K562 (cell line): Measurements from ENCODE around the gene AGA. TPM values are rescaled to one million over a fixed set of nuclear protein-coding genes. Genes with fewer than 3 reads are reported as not detected.

Experiments used
- ARID2 ChIP-seq: fragments of 450-650 bp; IDR thresholded peaks from 2 replicates; pipeline ENCODE4 v1.6.1; 2017; ENCODE audit warnings: antibody characterized with exemption, mild to moderate bottlenecking
- CBX1 ChIP-seq: sonication (generic); IDR thresholded peaks from 2 replicates; pipeline ENCODE4 v1.6.1; 2016; ENCODE audit warnings: antibody characterized with exemption, low read depth, mild to moderate bottlenecking
- RBM22 ChIP-seq: fragments of 200-400 bp; formaldehyde crosslinking; IDR thresholded peaks from 2 replicates; pipeline ENCODE4 v1.6.1; 2018; ENCODE audit warnings: low read length, low read depth; ENCODE audit not compliant: poor library complexity, severe bottlenecking
- RFX1 ChIP-seq: fragments of 450-650 bp; IDR thresholded peaks from 2 replicates; pipeline ENCODE4 v1.6.1; 2016; ENCODE audit warnings: mild to moderate bottlenecking, moderate library complexity
- SMARCA5 ChIP-seq: fragments of 450-650 bp; IDR thresholded peaks from 2 replicates; pipeline ENCODE4 v1.6.1; 2016
- TAF1 ChIP-seq: IDR thresholded peaks from 2 replicates; pipeline ENCODE4 v1.6.1; 2011; ENCODE audit warnings: mild to moderate bottlenecking, low read length, moderate library complexity; ENCODE audit not compliant: insufficient read depth, control insufficient read depth, severe bottlenecking; ENCODE audit errors: extremely low read depth
- polyA plus RNA-seq, 8 experiments: library from polyadenylated mRNA; depleted of rRNA in 4 of 8; stranded (reverse) in 5 of 8; unstranded in 3 of 8; fragments of >200 nt; fragmentation: Nextera tagmentation in 2 of 8; fragmentation: Illumina TruSeq in 1 of 8; extraction: Ambion mirVana in 2 of 8; extraction: Trizol in 1 of 8; gene quantifications; 2 replicates each; pipeline versions ENCODE4 v1.2.1 to v1.2.3, GENCODE V29; 2011 to 2014; ENCODE audit warnings: inconsistent platforms in 1 of 8, missing spikeins in 1 of 8
- total RNA-seq, 7 experiments: library from RNA; depleted of rRNA in 6 of 7; stranded (reverse); fragments of >200 nt in 6 of 7; fragmentation: Illumina TruSeq in 2 of 7; extraction: Trizol in 2 of 7; gene quantifications; 2 replicates each; pipeline versions ENCODE4 v1.2.1 to v1.2.3, GENCODE V29; 2011 to 2021; ENCODE audit warnings: low replicate concordance in 1 of 7
- TF ChIP-seq, protein P1 (sequence below): fragments of 450-650 bp; IDR thresholded peaks from 2 replicates; pipeline ENCODE4 v1.6.1; 2016; ENCODE audit warnings: mild to moderate bottlenecking, moderate library complexity
- TF ChIP-seq, protein P2 (sequence below): fragments of 250-450 bp; sonication (Bioruptor Pico); IDR thresholded peaks from 2 replicates; pipeline ENCODE4 v1.5.0; 2021; ENCODE audit warnings: mild to moderate bottlenecking, borderline replicate concordance
- TF ChIP-seq, protein P3 (sequence below), 2 experiments: fragments of 250-450 bp in 1 of 2; fragments of 450-650 bp in 1 of 2; sonication (Bioruptor Pico) in 1 of 2; IDR thresholded peaks; 2 replicates each; pipeline versions ENCODE4 v1.6.1 to v1.8.0; 2016 to 2021; ENCODE audit warnings: mild to moderate bottlenecking in 2 of 2, moderate library complexity in 2 of 2, missing compliant biosample characterization in 1 of 2, missing genetic modification characterization in 1 of 2
- TF ChIP-seq, protein P4 (sequence below): fragments of 250-450 bp; sonication (Bioruptor Pico); IDR thresholded peaks from 2 replicates; pipeline ENCODE4 v1.8.0; 2022; ENCODE audit warnings: inconsistent platforms, mild to moderate bottlenecking, moderate library complexity, borderline replicate concordance

AGA gene
- total and polyA plus RNA-seq, 9 of the 15 experiments (the other 6 are each of a cell fraction or from before 2014, with no cell fraction given) = 8.5 to 25.0 (median 12.6) TPM

DNA sequence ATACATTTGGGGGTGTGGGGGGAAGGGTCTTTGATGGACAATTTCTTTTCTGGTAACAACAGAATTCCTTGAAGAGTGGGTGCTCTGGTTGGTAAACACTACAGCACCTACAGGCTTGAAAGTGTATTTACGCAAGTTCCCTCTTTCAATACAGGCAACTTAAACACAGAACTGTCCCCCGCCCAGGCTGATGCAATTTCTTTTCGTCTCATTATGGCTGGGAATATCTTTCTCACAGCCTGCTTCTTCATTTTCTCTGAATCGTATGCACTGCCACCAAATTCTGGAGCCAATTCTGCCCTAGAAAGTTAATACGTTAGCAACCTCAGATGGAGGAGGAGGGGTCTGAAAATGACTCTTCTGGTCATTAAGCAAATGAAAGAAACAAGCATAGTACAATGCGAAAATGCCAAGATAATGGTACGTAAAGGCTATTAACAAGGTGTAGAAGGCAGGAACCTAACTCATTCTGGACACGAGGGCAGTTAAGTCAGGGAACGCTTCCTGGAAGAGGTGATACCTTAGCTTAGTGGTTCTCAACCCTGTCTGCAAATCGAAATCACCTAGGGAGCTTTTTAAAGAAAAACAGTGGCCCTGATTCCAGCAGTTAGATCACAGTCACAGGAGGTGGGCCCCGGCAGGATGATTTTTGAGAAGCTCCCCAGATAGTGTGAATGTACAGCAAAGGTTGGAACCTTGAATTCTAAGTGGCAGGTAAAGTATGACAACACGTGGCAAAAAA lies 1.0 kb downstream of the AGA start (continued):
- TF ChIP-seq, protein P1, sequence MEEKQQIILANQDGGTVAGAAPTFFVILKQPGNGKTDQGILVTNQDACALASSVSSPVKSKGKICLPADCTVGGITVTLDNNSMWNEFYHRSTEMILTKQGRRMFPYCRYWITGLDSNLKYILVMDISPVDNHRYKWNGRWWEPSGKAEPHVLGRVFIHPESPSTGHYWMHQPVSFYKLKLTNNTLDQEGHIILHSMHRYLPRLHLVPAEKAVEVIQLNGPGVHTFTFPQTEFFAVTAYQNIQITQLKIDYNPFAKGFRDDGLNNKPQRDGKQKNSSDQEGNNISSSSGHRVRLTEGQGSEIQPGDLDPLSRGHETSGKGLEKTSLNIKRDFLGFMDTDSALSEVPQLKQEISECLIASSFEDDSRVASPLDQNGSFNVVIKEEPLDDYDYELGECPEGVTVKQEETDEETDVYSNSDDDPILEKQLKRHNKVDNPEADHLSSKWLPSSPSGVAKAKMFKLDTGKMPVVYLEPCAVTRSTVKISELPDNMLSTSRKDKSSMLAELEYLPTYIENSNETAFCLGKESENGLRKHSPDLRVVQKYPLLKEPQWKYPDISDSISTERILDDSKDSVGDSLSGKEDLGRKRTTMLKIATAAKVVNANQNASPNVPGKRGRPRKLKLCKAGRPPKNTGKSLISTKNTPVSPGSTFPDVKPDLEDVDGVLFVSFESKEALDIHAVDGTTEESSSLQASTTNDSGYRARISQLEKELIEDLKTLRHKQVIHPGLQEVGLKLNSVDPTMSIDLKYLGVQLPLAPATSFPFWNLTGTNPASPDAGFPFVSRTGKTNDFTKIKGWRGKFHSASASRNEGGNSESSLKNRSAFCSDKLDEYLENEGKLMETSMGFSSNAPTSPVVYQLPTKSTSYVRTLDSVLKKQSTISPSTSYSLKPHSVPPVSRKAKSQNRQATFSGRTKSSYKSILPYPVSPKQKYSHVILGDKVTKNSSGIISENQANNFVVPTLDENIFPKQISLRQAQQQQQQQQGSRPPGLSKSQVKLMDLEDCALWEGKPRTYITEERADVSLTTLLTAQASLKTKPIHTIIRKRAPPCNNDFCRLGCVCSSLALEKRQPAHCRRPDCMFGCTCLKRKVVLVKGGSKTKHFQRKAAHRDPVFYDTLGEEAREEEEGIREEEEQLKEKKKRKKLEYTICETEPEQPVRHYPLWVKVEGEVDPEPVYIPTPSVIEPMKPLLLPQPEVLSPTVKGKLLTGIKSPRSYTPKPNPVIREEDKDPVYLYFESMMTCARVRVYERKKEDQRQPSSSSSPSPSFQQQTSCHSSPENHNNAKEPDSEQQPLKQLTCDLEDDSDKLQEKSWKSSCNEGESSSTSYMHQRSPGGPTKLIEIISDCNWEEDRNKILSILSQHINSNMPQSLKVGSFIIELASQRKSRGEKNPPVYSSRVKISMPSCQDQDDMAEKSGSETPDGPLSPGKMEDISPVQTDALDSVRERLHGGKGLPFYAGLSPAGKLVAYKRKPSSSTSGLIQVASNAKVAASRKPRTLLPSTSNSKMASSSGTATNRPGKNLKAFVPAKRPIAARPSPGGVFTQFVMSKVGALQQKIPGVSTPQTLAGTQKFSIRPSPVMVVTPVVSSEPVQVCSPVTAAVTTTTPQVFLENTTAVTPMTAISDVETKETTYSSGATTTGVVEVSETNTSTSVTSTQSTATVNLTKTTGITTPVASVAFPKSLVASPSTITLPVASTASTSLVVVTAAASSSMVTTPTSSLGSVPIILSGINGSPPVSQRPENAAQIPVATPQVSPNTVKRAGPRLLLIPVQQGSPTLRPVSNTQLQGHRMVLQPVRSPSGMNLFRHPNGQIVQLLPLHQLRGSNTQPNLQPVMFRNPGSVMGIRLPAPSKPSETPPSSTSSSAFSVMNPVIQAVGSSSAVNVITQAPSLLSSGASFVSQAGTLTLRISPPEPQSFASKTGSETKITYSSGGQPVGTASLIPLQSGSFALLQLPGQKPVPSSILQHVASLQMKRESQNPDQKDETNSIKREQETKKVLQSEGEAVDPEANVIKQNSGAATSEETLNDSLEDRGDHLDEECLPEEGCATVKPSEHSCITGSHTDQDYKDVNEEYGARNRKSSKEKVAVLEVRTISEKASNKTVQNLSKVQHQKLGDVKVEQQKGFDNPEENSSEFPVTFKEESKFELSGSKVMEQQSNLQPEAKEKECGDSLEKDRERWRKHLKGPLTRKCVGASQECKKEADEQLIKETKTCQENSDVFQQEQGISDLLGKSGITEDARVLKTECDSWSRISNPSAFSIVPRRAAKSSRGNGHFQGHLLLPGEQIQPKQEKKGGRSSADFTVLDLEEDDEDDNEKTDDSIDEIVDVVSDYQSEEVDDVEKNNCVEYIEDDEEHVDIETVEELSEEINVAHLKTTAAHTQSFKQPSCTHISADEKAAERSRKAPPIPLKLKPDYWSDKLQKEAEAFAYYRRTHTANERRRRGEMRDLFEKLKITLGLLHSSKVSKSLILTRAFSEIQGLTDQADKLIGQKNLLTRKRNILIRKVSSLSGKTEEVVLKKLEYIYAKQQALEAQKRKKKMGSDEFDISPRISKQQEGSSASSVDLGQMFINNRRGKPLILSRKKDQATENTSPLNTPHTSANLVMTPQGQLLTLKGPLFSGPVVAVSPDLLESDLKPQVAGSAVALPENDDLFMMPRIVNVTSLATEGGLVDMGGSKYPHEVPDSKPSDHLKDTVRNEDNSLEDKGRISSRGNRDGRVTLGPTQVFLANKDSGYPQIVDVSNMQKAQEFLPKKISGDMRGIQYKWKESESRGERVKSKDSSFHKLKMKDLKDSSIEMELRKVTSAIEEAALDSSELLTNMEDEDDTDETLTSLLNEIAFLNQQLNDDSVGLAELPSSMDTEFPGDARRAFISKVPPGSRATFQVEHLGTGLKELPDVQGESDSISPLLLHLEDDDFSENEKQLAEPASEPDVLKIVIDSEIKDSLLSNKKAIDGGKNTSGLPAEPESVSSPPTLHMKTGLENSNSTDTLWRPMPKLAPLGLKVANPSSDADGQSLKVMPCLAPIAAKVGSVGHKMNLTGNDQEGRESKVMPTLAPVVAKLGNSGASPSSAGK = peak; percentile 36; the same call in 1 of the 2 replicates
- TF ChIP-seq, protein P2, sequence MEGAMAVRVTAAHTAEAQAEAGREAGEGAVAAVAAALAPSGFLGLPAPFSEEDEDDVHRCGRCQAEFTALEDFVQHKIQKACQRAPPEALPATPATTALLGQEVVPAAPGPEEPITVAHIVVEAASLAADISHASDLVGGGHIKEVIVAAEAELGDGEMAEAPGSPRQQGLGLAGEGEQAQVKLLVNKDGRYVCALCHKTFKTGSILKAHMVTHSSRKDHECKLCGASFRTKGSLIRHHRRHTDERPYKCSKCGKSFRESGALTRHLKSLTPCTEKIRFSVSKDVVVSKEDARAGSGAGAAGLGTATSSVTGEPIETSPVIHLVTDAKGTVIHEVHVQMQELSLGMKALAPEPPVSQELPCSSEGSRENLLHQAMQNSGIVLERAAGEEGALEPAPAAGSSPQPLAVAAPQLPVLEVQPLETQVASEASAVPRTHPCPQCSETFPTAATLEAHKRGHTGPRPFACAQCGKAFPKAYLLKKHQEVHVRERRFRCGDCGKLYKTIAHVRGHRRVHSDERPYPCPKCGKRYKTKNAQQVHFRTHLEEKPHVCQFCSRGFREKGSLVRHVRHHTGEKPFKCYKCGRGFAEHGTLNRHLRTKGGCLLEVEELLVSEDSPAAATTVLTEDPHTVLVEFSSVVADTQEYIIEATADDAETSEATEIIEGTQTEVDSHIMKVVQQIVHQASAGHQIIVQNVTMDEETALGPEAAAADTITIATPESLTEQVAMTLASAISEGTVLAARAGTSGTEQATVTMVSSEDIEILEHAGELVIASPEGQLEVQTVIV (CRISPR knock-in tag) = peak; percentile 43; the same call in 1 of the 2 replicates
- TF ChIP-seq ARID2 = no peak
- no peak for TF ChIP-seq CBX1
- no peak for TF ChIP-seq SMARCA5
- no peak for TF ChIP-seq TAF1
- TF ChIP-seq RBM22 = no peak
- TF ChIP-seq, protein P3, sequence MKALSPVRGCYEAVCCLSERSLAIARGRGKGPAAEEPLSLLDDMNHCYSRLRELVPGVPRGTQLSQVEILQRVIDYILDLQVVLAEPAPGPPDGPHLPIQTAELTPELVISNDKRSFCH (CRISPR knock-in tag; IDR thresholded peaks at IDR 0.05) = no peak
- TF ChIP-seq, protein P3 (tag; IDR thresholded peaks at IDR 0.05) = no peak
- TF ChIP-seq, protein P4, sequence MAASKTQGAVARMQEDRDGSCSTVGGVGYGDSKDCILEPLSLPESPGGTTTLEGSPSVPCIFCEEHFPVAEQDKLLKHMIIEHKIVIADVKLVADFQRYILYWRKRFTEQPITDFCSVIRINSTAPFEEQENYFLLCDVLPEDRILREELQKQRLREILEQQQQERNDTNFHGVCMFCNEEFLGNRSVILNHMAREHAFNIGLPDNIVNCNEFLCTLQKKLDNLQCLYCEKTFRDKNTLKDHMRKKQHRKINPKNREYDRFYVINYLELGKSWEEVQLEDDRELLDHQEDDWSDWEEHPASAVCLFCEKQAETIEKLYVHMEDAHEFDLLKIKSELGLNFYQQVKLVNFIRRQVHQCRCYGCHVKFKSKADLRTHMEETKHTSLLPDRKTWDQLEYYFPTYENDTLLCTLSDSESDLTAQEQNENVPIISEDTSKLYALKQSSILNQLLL = no peak
- no peak for TF ChIP-seq RFX1
